DND-41 (cell line): ENCODE data around the gene ZNF236.

Experiments
- ATAC-seq: fragments of 200-7000 bp; cut with Tn5 transposase; 3 replicates; pipeline ENCODE4 v1.9.1; 2021; ENCODE audit warnings: low read depth; ENCODE audit not compliant: insufficient read depth
- DNase-seq: peaks from one replicate; pipeline ENCODE4 v3.0.0-alpha.2; 2020
- H2AFZ ChIP-seq: 2 replicates; pipeline ENCODE4 v1.6.0; 2012; ENCODE audit warnings: low read depth, low read length
- H3K27ac ChIP-seq: 2 replicates; pipeline ENCODE4 v1.5.1; 2012; ENCODE audit warnings: low read length, inconsistent platforms
- H3K27me3 ChIP-seq: fragments of 200-600 bp; sonication (generic); 2 replicates; pipeline ENCODE4 v1.6.0; 2012; ENCODE audit warnings: low read length, mild to moderate bottlenecking, inconsistent platforms; ENCODE audit not compliant: insufficient read depth, poor library complexity
- H3K36me3 ChIP-seq: 2 replicates; pipeline ENCODE4 v1.5.1; 2012; ENCODE audit warnings: low read length, inconsistent platforms; ENCODE audit not compliant: insufficient read depth
- H3K4me1 ChIP-seq: 2 replicates; pipeline ENCODE4 v1.5.1; 2012; ENCODE audit warnings: mild to moderate bottlenecking, low read length; ENCODE audit not compliant: insufficient read depth
- H3K4me2 ChIP-seq: 2 replicates; pipeline ENCODE4 v1.6.0; 2012; ENCODE audit warnings: mild to moderate bottlenecking, moderate library complexity, low read length, inconsistent platforms; ENCODE audit not compliant: insufficient read depth
- H3K4me3 ChIP-seq, 2 experiments: fragments of 200-600 bp in 1 of 2; shearing (Covaris generic) in 1 of 2; 2 replicates each; pipeline ENCODE4 v1.5.1; 2012 to 2016; ENCODE audit warnings: inconsistent platforms in 2 of 2, low read length in 2 of 2, mild to moderate bottlenecking in 2 of 2, low read depth in 1 of 2, moderate library complexity in 1 of 2
- H3K79me2 ChIP-seq: 2 replicates; pipeline ENCODE4 v1.6.0; 2012; ENCODE audit warnings: low read length, inconsistent platforms; ENCODE audit not compliant: insufficient read depth
- H3K9ac ChIP-seq: 2 replicates; pipeline ENCODE4 v1.6.0; 2012; ENCODE audit warnings: low read depth, mild to moderate bottlenecking, inconsistent platforms, low read length, moderate library complexity
- H3K9me3 ChIP-seq: 2 replicates; pipeline ENCODE4 v1.5.1; 2012; ENCODE audit warnings: low read length, moderate library complexity, mild to moderate bottlenecking, inconsistent platforms; ENCODE audit not compliant: insufficient read depth, severe bottlenecking
- H4K20me1 ChIP-seq: 2 replicates; pipeline ENCODE4 v1.6.0; 2012; ENCODE audit warnings: low read length; ENCODE audit not compliant: insufficient read depth
- EZH2 ChIP-seq: IDR thresholded peaks from 3 replicates; pipeline ENCODE4 v1.6.1; 2012; ENCODE audit warnings: borderline replicate concordance, low read depth, mild to moderate bottlenecking, moderate library complexity, low read length, inconsistent platforms; ENCODE audit not compliant: severe bottlenecking
- TF ChIP-seq, protein P1 (sequence below): IDR thresholded peaks from 2 replicates; pipeline ENCODE4 v1.5.1; 2012; ENCODE audit warnings: borderline replicate concordance, low read length, moderate library complexity, mild to moderate bottlenecking; ENCODE audit not compliant: poor library complexity, severe bottlenecking; ENCODE audit errors: extremely low read depth

Gene ZNF236

DNA sequence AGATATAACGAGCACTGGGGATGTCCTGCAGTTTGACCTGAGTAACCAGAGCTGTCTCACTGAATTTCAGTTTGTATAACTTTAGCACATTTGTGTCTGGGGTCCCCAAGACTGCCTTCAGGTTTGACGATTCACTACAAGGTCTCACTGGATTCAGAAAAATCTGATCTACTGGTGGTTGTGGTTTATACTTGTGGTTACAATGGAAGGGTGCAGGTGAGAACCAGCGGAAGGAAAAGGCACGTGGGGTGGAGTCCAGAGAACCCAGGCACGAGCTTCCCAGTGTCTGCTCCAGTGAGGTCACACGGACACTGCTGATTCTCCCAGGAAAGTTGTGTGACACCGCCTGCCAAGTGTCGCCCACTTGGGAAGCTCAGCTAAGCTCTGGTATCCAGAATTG, 126.0 kb downstream of the ZNF236 start:
- peak; percentile 83 for ATAC-seq
- no peak overlapping the region; the same call in 1 of the 2 replicates for H3K27ac ChIP-seq
- H3K27me3 ChIP-seq, result no peaks in the 10 kb centered on the region
- H3K9ac ChIP-seq, result no peak overlapping the region
- peak; percentile 25 for DNase-seq
- TF ChIP-seq EZH2, result no peak
- TF ChIP-seq, protein P1, sequence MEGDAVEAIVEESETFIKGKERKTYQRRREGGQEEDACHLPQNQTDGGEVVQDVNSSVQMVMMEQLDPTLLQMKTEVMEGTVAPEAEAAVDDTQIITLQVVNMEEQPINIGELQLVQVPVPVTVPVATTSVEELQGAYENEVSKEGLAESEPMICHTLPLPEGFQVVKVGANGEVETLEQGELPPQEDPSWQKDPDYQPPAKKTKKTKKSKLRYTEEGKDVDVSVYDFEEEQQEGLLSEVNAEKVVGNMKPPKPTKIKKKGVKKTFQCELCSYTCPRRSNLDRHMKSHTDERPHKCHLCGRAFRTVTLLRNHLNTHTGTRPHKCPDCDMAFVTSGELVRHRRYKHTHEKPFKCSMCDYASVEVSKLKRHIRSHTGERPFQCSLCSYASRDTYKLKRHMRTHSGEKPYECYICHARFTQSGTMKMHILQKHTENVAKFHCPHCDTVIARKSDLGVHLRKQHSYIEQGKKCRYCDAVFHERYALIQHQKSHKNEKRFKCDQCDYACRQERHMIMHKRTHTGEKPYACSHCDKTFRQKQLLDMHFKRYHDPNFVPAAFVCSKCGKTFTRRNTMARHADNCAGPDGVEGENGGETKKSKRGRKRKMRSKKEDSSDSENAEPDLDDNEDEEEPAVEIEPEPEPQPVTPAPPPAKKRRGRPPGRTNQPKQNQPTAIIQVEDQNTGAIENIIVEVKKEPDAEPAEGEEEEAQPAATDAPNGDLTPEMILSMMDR, result no peak
- no peak overlapping the region for H2AFZ ChIP-seq
- H3K79me2 ChIP-seq, result no peaks in the 10 kb centered on the region
- no peaks in the 10 kb centered on the region for H4K20me1 ChIP-seq
- H3K9me3 ChIP-seq, result no peaks in the 10 kb centered on the region
- H3K4me2 ChIP-seq, result no peak overlapping the region
- peaks cover 82% of the 10 kb centered on the region for H3K36me3 ChIP-seq
- no peak overlapping the region for H3K4me3 ChIP-seq
- H3K4me1 ChIP-seq, result no peaks in the 10 kb centered on the region

DNA sequence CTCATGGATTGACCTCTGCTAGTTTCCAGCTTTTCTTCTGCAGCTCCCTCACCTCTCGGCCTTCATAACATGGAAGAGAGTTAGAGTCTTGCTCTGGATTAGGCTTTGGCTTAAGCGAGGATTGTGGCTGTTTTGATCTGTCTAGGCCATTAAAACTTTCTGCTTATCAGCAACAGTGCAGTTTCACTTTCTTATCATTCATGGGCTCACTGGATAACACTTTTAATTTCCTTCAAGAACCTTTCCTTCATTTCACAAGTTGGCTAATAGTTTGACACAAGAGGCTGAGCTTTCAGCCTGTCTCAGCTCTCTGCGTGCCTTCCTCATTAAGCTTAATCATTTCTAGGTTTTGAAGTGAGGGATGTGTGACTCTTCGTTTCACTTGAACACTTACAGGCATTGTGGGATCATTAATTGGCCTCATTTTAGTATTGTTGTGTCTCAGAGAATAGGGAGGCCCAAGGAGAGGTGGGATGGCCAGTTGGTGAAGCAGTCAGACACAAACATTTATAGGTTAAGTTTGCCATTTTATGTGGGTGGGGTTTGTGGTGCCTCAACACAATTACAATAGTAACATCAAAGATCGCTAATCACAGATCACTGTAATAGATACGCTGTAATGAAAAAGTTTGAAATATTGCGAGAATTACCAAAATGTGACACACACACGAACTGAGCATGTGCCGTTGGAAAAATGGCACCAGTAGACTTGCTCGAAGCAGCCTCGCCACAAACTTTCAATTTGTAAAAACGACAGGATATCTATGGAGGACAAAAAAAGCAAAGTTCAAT, 129.3 kb downstream of the ZNF236 start:
- Histone ChIP-seq H3K27me3 (no peaks in the 10 kb centered on the region), H3K9me3 (no peaks in the 10 kb centered on the region), H3K27ac (no peak overlapping the region), H3K9ac (no peak overlapping the region), H3K79me2 (no peaks in the 10 kb centered on the region), H3K4me1 (no peaks in the 10 kb centered on the region), H2AFZ (no peak overlapping the region), H4K20me1 (no peaks in the 10 kb centered on the region; the same call in 1 of the 2 replicates), H3K4me2 (no peak overlapping the region), H3K36me3 (peaks cover 75% of the 10 kb centered on the region), H3K4me3 (no peak overlapping the region)
- ATAC-seq (no peak), DNase-seq (no peak)
- TF ChIP-seq EZH2, result no peak
- TF ChIP-seq, protein P1, result no peak

DNA sequence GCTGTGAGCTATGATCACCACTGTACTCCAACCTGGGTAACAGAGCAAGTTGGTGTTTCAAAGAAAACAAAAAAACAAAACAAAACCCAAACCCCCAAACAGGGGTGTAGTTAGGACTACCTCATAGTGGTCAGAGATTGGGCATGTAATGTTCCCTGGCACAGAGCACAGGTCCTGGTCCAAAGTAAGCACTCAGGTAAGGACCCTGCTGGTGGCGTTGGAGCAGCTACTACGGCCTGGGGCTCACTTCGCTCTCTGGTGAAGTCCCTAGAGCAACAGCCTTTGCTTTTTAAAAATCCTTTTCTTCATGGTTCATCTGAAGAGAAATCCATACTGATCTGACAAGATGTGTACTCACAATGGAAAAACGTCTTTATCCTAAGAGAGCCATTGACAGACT, 130.4 kb downstream of the ZNF236 start:
- Histone ChIP-seq H4K20me1 (no peaks in the 10 kb centered on the region; the same call in 1 of the 2 replicates), H3K27ac (no peak overlapping the region), H2AFZ (no peak overlapping the region), H3K9me3 (no peaks in the 10 kb centered on the region), H3K4me1 (no peaks in the 10 kb centered on the region), H3K9ac (no peak overlapping the region), H3K4me3 (no peak overlapping the region), H3K36me3 (peaks cover 75% of the 10 kb centered on the region), H3K79me2 (no peaks in the 10 kb centered on the region), H3K4me2 (no peak overlapping the region), H3K27me3 (no peaks in the 10 kb centered on the region)
- no peak for ATAC-seq
- TF ChIP-seq, protein P1, result no peak
- TF ChIP-seq EZH2, result no peak
- DNase-seq, result no peak
